Naive thymus-derived CD4-positive, alpha-beta T cell (primary cell): Measurements from ENCODE around the gene COPG1. TPM values are rescaled to one million over a fixed set of nuclear protein-coding genes. Genes with fewer than 3 reads are reported as not detected.

Experiments used
- ATAC-seq: fragments of 150-1000 bp; cut with Tn5 transposase; 2 replicates; pipeline ENCODE4 v1.10.0; 2021; ENCODE audit warnings: mild to moderate bottlenecking, moderate library complexity
- CTCF ChIA-PET: fragments of 350-600 bp; sonication (Branson Sonifier 250); formaldehyde crosslinking; loops from one replicate; lab custom pipeline; 2021; ENCODE audit warnings: antibody characterized with exemption; lab: Charles Lee
- POLR2A ChIA-PET: fragments of 350-600 bp; sonication (Branson Sonifier 250); formaldehyde crosslinking; loops from one replicate; lab custom pipeline; 2021; ENCODE audit warnings: antibody characterized with exemption, inconsistent platforms; lab: Charles Lee
- DNase-seq, 9 donors: peaks; one replicate each; pipeline versions ENCODE4 v3.0.0 to v3.0.0-alpha.2; 2020 to 2022; ENCODE audit warnings: mixed read lengths in 1 of 9
- H3K27ac ChIP-seq: one replicate; pipeline ENCODE4 v1.7.0; 2013; ENCODE audit warnings: mild to moderate bottlenecking, low read depth, low read length, moderate library complexity
- H3K27me3 ChIP-seq, 2 donors: one replicate each; pipeline ENCODE4 v1.7.0; 2013; ENCODE audit warnings: low read length in 2 of 2, mild to moderate bottlenecking in 2 of 2, moderate library complexity in 2 of 2; ENCODE audit not compliant: control insufficient read depth in 2 of 2, insufficient read depth in 2 of 2
- H3K36me3 ChIP-seq, 3 experiments: 1 replicate in 2 of 3; 2 replicates in 1 of 3; pipeline ENCODE4 v1.7.0; 2013; ENCODE audit warnings: low read length in 3 of 3, mild to moderate bottlenecking in 3 of 3, moderate library complexity in 1 of 3; ENCODE audit not compliant: insufficient read depth in 3 of 3, control insufficient read depth in 2 of 3
- H3K4me1 ChIP-seq, 2 donors: one replicate each; pipeline ENCODE4 v1.7.0; 2013; ENCODE audit warnings: low read length in 2 of 2, mild to moderate bottlenecking in 2 of 2, moderate library complexity in 1 of 2; ENCODE audit not compliant: control insufficient read depth in 2 of 2, insufficient read depth in 2 of 2
- H3K4me3 ChIP-seq: 2 replicates; pipeline ENCODE4 v1.7.0; 2013; ENCODE audit warnings: mild to moderate bottlenecking, low read length
- H3K9me3 ChIP-seq, 3 experiments: 1 replicate in 2 of 3; 2 replicates in 1 of 3; pipeline ENCODE4 v1.7.0; 2013; ENCODE audit warnings: low read length in 3 of 3; ENCODE audit not compliant: control insufficient read depth in 2 of 3
- H3K27ac Mint-ChIP-seq, 9 donors: one replicate each; pipeline ENCODE4 v1.8.0; 2020 to 2022; ENCODE audit warnings: mixed read lengths in 9 of 9, mild to moderate bottlenecking in 8 of 9, moderate library complexity in 5 of 9, inconsistent platforms in 2 of 9
- H3K27me3 Mint-ChIP-seq, 5 donors: one replicate each; pipeline ENCODE4 v1.8.0; 2021 to 2022; ENCODE audit warnings: mixed read lengths in 5 of 5, mild to moderate bottlenecking in 1 of 5
- H3K36me3 Mint-ChIP-seq, 5 donors: one replicate each; pipeline ENCODE4 v1.8.0; 2020 to 2022; ENCODE audit warnings: mixed read lengths in 5 of 5, mild to moderate bottlenecking in 3 of 5, inconsistent platforms in 1 of 5
- H3K4me1 Mint-ChIP-seq, 7 donors: one replicate each; pipeline ENCODE4 v1.8.0; 2020 to 2022; ENCODE audit warnings: mixed read lengths in 7 of 7, mild to moderate bottlenecking in 3 of 7, inconsistent platforms in 1 of 7
- H3K4me3 Mint-ChIP-seq, 10 donors: one replicate each; pipeline ENCODE4 v1.8.0; 2020 to 2022; ENCODE audit warnings: mild to moderate bottlenecking in 10 of 10, mixed read lengths in 10 of 10, moderate library complexity in 6 of 10, inconsistent platforms in 2 of 10
- H3K9me3 Mint-ChIP-seq, 11 donors: one replicate each; pipeline ENCODE4 v1.8.0; 2020 to 2022; ENCODE audit warnings: mixed read lengths in 11 of 11, mild to moderate bottlenecking in 4 of 11, inconsistent platforms in 1 of 11, moderate library complexity in 1 of 11
- intact Hi-C, 2 donors: fragments of 100-400 bp; cut with micrococcal nuclease; formaldehyde crosslinking; loops; one replicate each; pipeline ENCODE4 v1.15.1; 2023
- polyA plus RNA-seq, 2 donors: library from polyadenylated mRNA; unstranded; fragments of 300-500 nt; fragmentation: Illumina TruSeq; gene quantifications; one replicate each; pipeline ENCODE4 v1.2.3, GENCODE V29; 2021
- total RNA-seq, 6 experiments: library from RNA in 5 of 6; stranded (reverse) in 5 of 6; gene quantifications; 1 replicate in 5 of 6; 2 replicates in 1 of 6; pipeline ENCODE4 v1.2.3 and lab custom pipeline; 2021 to 2026

COPG1 gene
- total and polyA plus RNA-seq, 7 experiments from 2014 or later, result 57.4 to 177 (median 99.8) TPM

- intact Hi-C loops, result loop anchor here in 1 of 2 donors (10.0 kb wide), 1 partner anchor 658 kb away; the partner anchor contains the start of gene RPN1
- peaks cover 0 to 6% (median 0%) of the 10 kb centered on the region in 3 experiments for H3K36me3 ChIP-seq
- H3K4me3 ChIP-seq, result no peak overlapping the region
- Mint-ChIP-seq H3K4me1 (peaks cover 22 to 36% (median 23%) of the 10 kb centered on the region in 7 donors), H3K4me3 (peak overlapping the region; percentile 31 to 97 (median 84)), H3K27ac (peak overlapping the region; percentile 53 to 93 (median 76)), H3K27me3 (peaks cover 0 to 2% (median 0%) of the 10 kb centered on the region in 5 donors), H3K9me3 (peaks cover 0 to 8% (median 0%) of the 10 kb centered on the region in 11 donors), H3K36me3 (peaks cover 0 to 7% (median 0%) of the 10 kb centered on the region in 5 donors)
- H3K27me3 ChIP-seq, result no peaks in the 10 kb centered on the region
- H3K9me3 ChIP-seq, result no peaks in the 10 kb centered on the region
- peaks cover 5 to 10% of the 10 kb centered on the region in 2 donors for H3K4me1 ChIP-seq
- ChIA-PET CTCF (interaction anchor here (0.9 kb wide), 1 partner anchor 66 kb away, joined by 3 read pairs; no protein-coding TSS in a partner anchor), POLR2A (interaction anchor here (1.2 to 10.2 kb wide), 7 partner anchors 8 to 127 kb away, joined by 3 to 251 read pairs (median 63); partner anchors contain the start of genes COPG1, HMCES, IFT122 and MBD4)
- peak overlapping the region; percentile 88 for H3K27ac ChIP-seq
- DNase-seq, result no peak
- no peak for ATAC-seq
Observed at GRCh38 chr3:129312671-129313414, 63.4 kb downstream of the COPG1 start.

GRCh38 chr3:129313415-129313664, 63.9 kb downstream of the COPG1 start:
- intact Hi-C loops, result loop anchor here in 1 of 2 donors (10.0 kb wide), 1 partner anchor 659 kb away; the partner anchor contains the start of gene RPN1
- H3K27me3 Mint-ChIP-seq, result peaks cover 0 to 2% (median 0%) of the 10 kb centered on the region in 5 donors
- Histone ChIP-seq H3K27me3 (no peaks in the 10 kb centered on the region), H3K9me3 (no peaks in the 10 kb centered on the region), H3K27ac (peak overlapping the region; percentile 88), H3K36me3 (peaks cover 0 to 6% (median 0%) of the 10 kb centered on the region in 3 experiments), H3K4me3 (no peak overlapping the region), H3K4me1 (peaks cover 5 to 10% of the 10 kb centered on the region in 2 donors)
- DNase-seq, result peak in 1 of 9 donors; percentile 16
- peaks cover 22 to 36% (median 24%) of the 10 kb centered on the region in 7 donors for H3K4me1 Mint-ChIP-seq
- H3K9me3 Mint-ChIP-seq, result peaks cover 0 to 8% (median 0%) of the 10 kb centered on the region in 11 donors
- peaks cover 0 to 7% (median 0%) of the 10 kb centered on the region in 5 donors for H3K36me3 Mint-ChIP-seq
- peak overlapping the region; percentile 69 to 97 (median 86) for H3K4me3 Mint-ChIP-seq
- ChIA-PET CTCF (no interaction called here), POLR2A (interaction anchor here (0.5 to 10.2 kb wide), 10 partner anchors 9 to 343 kb away, joined by 3 to 251 read pairs (median 19); partner anchors contain the start of genes CNBP, COPG1, HMCES and IFT122)
- peak overlapping the region; percentile 76 to 93 (median 82) for H3K27ac Mint-ChIP-seq
- ATAC-seq, result peak; percentile 0

GRCh38 chr3:129313665-129314385, 64.4 kb downstream of the COPG1 start:
- peak in 4 of 9 donors; percentile 28 to 41 (median 30) for DNase-seq
- peak; percentile 10 for ATAC-seq
- H3K9me3 ChIP-seq, result no peaks in the 10 kb centered on the region
- peaks cover 5 to 10% of the 10 kb centered on the region in 2 donors for H3K4me1 ChIP-seq
- POLR2A ChIA-PET, result interaction anchor here (0.5 to 10.2 kb wide), 14 partner anchors 9 to 660 kb away, joined by 3 to 251 read pairs (median 4); partner anchors contain the start of genes CNBP, COPG1, HMCES and IFT122
- peak overlapping the region; percentile 76 to 93 (median 82) for H3K27ac Mint-ChIP-seq
- peaks cover 18 to 31% (median 24%) of the 10 kb centered on the region in 7 donors for H3K4me1 Mint-ChIP-seq
- H3K27me3 ChIP-seq, result no peaks in the 10 kb centered on the region
- H3K36me3 Mint-ChIP-seq, result peaks cover 0 to 4% (median 0%) of the 10 kb centered on the region in 5 donors
- peaks cover 0 to 6% (median 0%) of the 10 kb centered on the region in 3 experiments for H3K36me3 ChIP-seq
- H3K27ac ChIP-seq, result peak overlapping the region; percentile 88
- CTCF ChIA-PET, result no interaction called here
- H3K4me3 Mint-ChIP-seq, result peak overlapping the region; percentile 69 to 97 (median 86)
- peak overlapping the region; percentile 81 for H3K4me3 ChIP-seq
- H3K27me3 Mint-ChIP-seq, result peaks cover 0 to 2% (median 0%) of the 10 kb centered on the region in 5 donors
- peaks cover 0 to 8% (median 0%) of the 10 kb centered on the region in 11 donors for H3K9me3 Mint-ChIP-seq
- intact Hi-C loops, result loop anchor here in 1 of 2 donors (2.0 to 10.0 kb wide), 2 partner anchors 193 to 659 kb away; partner anchors contain the start of genes RAB43 and RPN1

GRCh38 chr3:129314386-129315222, 65.2 kb downstream of the COPG1 start:
- H3K36me3 Mint-ChIP-seq, result peaks cover 0 to 4% (median 0%) of the 10 kb centered on the region in 5 donors

GRCh38 chr3:129315223-129315997, 66.0 kb downstream of the COPG1 start:
- peaks cover 0 to 4% (median 0%) of the 10 kb centered on the region in 5 donors for H3K36me3 Mint-ChIP-seq
- peaks cover 0 to 2% (median 0%) of the 10 kb centered on the region in 5 donors for H3K27me3 Mint-ChIP-seq
- peaks cover 17 to 31% (median 24%) of the 10 kb centered on the region in 7 donors for H3K4me1 Mint-ChIP-seq
- ATAC-seq, result peak; percentile 2
- Histone ChIP-seq H3K27me3 (no peaks in the 10 kb centered on the region), H3K27ac (peak overlapping the region; percentile 88), H3K36me3 (peaks cover 0 to 6% (median 0%) of the 10 kb centered on the region in 3 experiments), H3K4me3 (peak overlapping the region; percentile 81), H3K9me3 (no peaks in the 10 kb centered on the region), H3K4me1 (peaks cover 5 to 10% of the 10 kb centered on the region in 2 donors)
- ChIA-PET CTCF (interaction anchor here (0.6 to 2.2 kb wide), 11 partner anchors 9 to 825 kb away, joined by 3 to 19 read pairs (median 4); partner anchors contain the start of gene HMCES), POLR2A (interaction anchor here (0.6 to 10.2 kb wide), 48 partner anchors 9 to 1192 kb away, joined by 3 to 251 read pairs (median 5); partner anchors contain the start of genes ACAD9, CFAP92, CNBP and COPG1)
- H3K4me3 Mint-ChIP-seq, result peak overlapping the region; percentile 84 to 98 (median 95)
- H3K27ac Mint-ChIP-seq, result peak overlapping the region; percentile 80 to 97 (median 88)
- intact Hi-C loops, result loop anchor here (1.0 to 10.0 kb wide), 6 partner anchors 66 to 1263 kb away; partner anchors contain the start of genes CNBP (in 1 of the 2), COPG1 (in 1 of the 2), RAB43 (in 1 of the 2) and RPN1 (in 1 of the 2)
- peak; percentile 22 to 52 (median 42) for DNase-seq
- peaks cover 0 to 8% (median 0%) of the 10 kb centered on the region in 11 donors for H3K9me3 Mint-ChIP-seq

More at GRCh38 chr3:129314386-129315222, 65.2 kb downstream of the COPG1 start:
- Mint-ChIP-seq H3K4me3 (peak overlapping the region; percentile 69 to 97 (median 86)), H3K4me1 (peaks cover 17 to 31% (median 24%) of the 10 kb centered on the region in 7 donors), H3K27ac (peak overlapping the region; percentile 76 to 93 (median 86)), H3K27me3 (peaks cover 0 to 2% (median 0%) of the 10 kb centered on the region in 5 donors), H3K9me3 (peaks cover 0 to 8% (median 0%) of the 10 kb centered on the region in 11 donors)
- Histone ChIP-seq H3K9me3 (no peaks in the 10 kb centered on the region), H3K27ac (peak overlapping the region; percentile 88), H3K36me3 (peaks cover 0 to 6% (median 0%) of the 10 kb centered on the region in 3 experiments), H3K4me3 (peak overlapping the region; percentile 81), H3K27me3 (no peaks in the 10 kb centered on the region), H3K4me1 (peaks cover 5 to 10% of the 10 kb centered on the region in 2 donors)
- DNase-seq (peak; percentile 26 to 75 (median 40)), ATAC-seq (peak; percentile 7)
- intact Hi-C loops, result loop anchor here (1.0 to 10.0 kb wide), 6 partner anchors 65 to 1262 kb away; partner anchors contain the start of genes CNBP (in 1 of the 2), COPG1 (in 1 of the 2), RAB43 (in 1 of the 2) and RPN1 (in 1 of the 2)
- ChIA-PET CTCF (interaction anchor here (0.7 kb wide), 1 partner anchor 825 kb away, joined by 3 read pairs; no protein-coding TSS in a partner anchor), POLR2A (interaction anchor here (0.6 to 10.2 kb wide), 17 partner anchors 10 to 660 kb away, joined by 3 to 251 read pairs (median 11); partner anchors contain the start of genes CNBP, COPG1, HMCES and IFT122)
